ENCODE results near the gene IVNS1ABP. TPM values are rescaled to one million over a fixed set of nuclear protein-coding genes. Genes with fewer than 3 reads are reported as not detected.

IVNS1ABP gene
- total RNA-seq, 2 donors from 2014 or later, result 44.4 to 58.8 TPM

DNA sequence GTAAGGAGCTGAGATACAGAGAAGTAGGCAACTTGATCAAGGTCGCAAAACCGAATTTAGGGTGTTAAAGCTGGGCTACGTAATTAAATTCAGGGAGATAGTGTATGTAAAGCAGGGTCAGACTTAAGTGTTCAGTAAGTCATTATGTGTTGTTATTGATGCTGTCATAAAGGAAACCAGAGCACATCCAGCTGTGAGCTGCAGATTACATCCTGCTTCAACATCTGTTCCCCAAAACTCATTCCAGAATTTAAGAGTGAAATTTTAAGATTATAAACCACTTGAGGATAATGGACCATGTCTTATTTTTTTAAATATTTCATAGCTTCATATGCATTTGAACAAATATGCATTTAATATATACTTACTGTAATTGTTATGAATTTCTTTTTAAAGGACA lies 49.7 kb downstream of the IVNS1ABP start:
- TF ChIP-seq POLR2A (IDR thresholded peaks at IDR 0.05), result no peak
- Histone ChIP-seq H3K4me1 (replicated peaks) (no peaks in the 10 kb centered on the region), H3K4me3 (no peak overlapping the region), H3K27me3 (replicated peaks; ENCODE audit: insufficient read depth) (no peaks in the 10 kb centered on the region), H3K36me3 (no peaks in the 10 kb centered on the region), H3K9me3 (no peaks in the 10 kb centered on the region), H3K27ac (no peak overlapping the region)
- 77% methylated on average over 3 of the region's 3 CpGs for WGBS
- intact Hi-C loops (cut with DNase I), result no loop called here
- no peak for DNase-seq (ENCODE audit: low spot score)

DNA sequence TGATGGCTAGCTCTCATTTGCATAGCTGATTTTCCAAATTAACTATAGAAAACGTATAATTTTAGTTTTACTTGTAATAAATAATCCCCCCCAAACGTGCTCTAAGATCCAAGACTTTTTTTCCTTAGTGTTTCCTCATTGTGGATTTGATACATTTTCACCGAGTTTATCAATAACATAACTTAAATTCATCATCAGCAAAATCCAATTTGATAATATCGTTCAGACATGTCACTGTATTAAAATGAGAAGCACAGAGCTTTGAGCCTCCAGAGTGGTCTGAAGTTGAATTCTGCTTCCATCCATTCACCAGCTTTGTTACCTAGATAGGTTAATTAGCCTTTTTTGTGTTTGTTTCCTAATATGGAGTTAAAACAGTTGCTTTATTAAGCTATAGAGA lies 51.7 kb downstream of the IVNS1ABP start:
- no peaks in the 10 kb centered on the region for H3K4me1 ChIP-seq (replicated peaks)
- H3K27ac ChIP-seq, result no peak overlapping the region
- intact Hi-C loops (cut with DNase I), result no loop called here
- 92% methylated on average over 4 of the region's 4 CpGs for WGBS
- TF ChIP-seq POLR2AphosphoS5 (IDR thresholded peaks at IDR 0.05), result no peak
- TF ChIP-seq, protein P1, sequence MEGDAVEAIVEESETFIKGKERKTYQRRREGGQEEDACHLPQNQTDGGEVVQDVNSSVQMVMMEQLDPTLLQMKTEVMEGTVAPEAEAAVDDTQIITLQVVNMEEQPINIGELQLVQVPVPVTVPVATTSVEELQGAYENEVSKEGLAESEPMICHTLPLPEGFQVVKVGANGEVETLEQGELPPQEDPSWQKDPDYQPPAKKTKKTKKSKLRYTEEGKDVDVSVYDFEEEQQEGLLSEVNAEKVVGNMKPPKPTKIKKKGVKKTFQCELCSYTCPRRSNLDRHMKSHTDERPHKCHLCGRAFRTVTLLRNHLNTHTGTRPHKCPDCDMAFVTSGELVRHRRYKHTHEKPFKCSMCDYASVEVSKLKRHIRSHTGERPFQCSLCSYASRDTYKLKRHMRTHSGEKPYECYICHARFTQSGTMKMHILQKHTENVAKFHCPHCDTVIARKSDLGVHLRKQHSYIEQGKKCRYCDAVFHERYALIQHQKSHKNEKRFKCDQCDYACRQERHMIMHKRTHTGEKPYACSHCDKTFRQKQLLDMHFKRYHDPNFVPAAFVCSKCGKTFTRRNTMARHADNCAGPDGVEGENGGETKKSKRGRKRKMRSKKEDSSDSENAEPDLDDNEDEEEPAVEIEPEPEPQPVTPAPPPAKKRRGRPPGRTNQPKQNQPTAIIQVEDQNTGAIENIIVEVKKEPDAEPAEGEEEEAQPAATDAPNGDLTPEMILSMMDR (IDR thresholded peaks at IDR 0.05), result no peak
- no peak for TF ChIP-seq POLR2A (IDR thresholded peaks at IDR 0.05)
- no peak for DNase-seq (ENCODE audit: low spot score)
- H3K9me3 ChIP-seq, result no peaks in the 10 kb centered on the region
- H3K27me3 ChIP-seq (replicated peaks; ENCODE audit: insufficient read depth), result no peaks in the 10 kb centered on the region
- no peak overlapping the region for H3K4me3 ChIP-seq
- no peaks in the 10 kb centered on the region for H3K36me3 ChIP-seq

DNA sequence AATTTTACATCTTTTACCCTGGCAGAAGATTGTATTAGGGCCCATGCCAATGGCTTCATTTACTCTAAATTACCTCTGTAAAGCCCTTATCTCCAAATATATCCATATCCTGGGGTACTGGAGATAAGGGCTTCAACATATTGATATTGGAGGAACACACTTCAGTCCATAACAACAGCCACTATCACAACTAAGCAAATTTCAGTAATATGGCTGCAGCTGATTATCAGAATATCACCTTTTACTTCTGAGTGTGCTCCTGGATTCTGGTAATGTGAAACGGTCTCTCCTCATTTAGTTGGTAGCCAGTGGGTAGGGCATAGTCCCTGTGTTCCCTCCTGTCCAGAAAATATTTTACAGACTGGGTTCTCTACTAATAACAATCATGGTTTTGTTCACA lies 53.3 kb downstream of the IVNS1ABP start:
- Histone ChIP-seq H3K4me3 (no peak overlapping the region), H3K4me1 (replicated peaks) (no peaks in the 10 kb centered on the region), H3K27ac (no peak overlapping the region), H3K36me3 (no peaks in the 10 kb centered on the region), H3K9me3 (no peaks in the 10 kb centered on the region), H3K27me3 (replicated peaks; ENCODE audit: insufficient read depth) (no peaks in the 10 kb centered on the region)
- no peak for TF ChIP-seq POLR2AphosphoS5 (IDR thresholded peaks at IDR 0.05)
- TF ChIP-seq POLR2A (IDR thresholded peaks at IDR 0.05), result no peak
- TF ChIP-seq, protein P1 (IDR thresholded peaks at IDR 0.05), result no peak
- intact Hi-C loops (cut with DNase I), result no loop called here
- no peak for DNase-seq (ENCODE audit: low spot score)
- 86% methylated on average over 1 of the region's 1 CpG for WGBS

DNA sequence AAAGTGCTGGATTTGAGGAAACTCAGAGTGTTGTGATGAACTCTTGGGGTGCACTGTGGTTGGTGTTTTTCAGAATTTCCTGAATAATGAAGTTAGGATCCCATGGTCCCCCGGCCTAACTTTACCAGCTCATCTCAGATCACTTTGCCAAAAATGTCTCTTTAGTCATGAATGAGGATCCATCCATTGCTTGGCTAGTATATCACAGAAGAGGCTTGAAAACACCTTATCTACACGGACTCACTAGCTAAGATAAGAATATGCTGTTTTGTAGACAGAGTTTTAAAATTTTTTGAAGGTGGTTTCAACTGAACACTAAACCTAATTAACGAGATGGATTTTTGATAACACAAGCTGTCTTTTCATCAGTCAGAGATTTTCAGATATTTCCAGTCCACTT lies 53.8 kb downstream of the IVNS1ABP start:
- intact Hi-C loops (cut with DNase I), result no loop called here
- no peak overlapping the region for H3K4me3 ChIP-seq
- DNase-seq (ENCODE audit: low spot score), result no peak
- no peaks in the 10 kb centered on the region for H3K27me3 ChIP-seq (replicated peaks; ENCODE audit: insufficient read depth)
- no peaks in the 10 kb centered on the region for H3K36me3 ChIP-seq
- WGBS, result 98% methylated on average over 3 of the region's 3 CpGs
- H3K4me1 ChIP-seq (replicated peaks), result no peaks in the 10 kb centered on the region
- TF ChIP-seq, protein P1 (IDR thresholded peaks at IDR 0.05), result no peak
- no peak for TF ChIP-seq POLR2AphosphoS5 (IDR thresholded peaks at IDR 0.05)
- no peak for TF ChIP-seq POLR2A (IDR thresholded peaks at IDR 0.05)
- H3K9me3 ChIP-seq, result no peaks in the 10 kb centered on the region
- no peak overlapping the region for H3K27ac ChIP-seq

DNA sequence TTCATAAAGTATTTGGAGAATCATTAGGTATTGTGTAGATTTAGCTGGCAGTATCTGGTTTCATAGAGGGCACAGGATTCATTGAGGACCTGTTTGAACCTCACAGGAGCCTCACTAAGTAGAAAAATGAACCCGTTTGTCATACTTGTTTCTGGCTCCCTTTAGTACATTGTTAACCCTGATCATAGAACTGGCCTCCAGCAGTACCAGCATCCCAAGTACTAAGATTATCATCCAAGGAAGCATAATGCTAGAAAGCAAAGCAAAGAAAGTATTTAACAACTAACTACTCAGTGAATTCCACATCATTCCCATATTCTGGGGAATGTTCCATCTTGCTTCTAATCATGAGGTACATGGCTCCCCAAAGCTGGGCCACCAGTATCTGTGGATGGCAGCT lies 54.9 kb downstream of the IVNS1ABP start:
- TF ChIP-seq POLR2A (IDR thresholded peaks at IDR 0.05), result no peak
- TF ChIP-seq POLR2AphosphoS5 (IDR thresholded peaks at IDR 0.05), result no peak
- TF ChIP-seq, protein P1 (IDR thresholded peaks at IDR 0.05), result no peak
- DNase-seq (ENCODE audit: low spot score), result no peak
- no peak overlapping the region for H3K27ac ChIP-seq
- no peaks in the 10 kb centered on the region for H3K4me1 ChIP-seq (replicated peaks)
- H3K9me3 ChIP-seq, result no peaks in the 10 kb centered on the region
- H3K27me3 ChIP-seq (replicated peaks; ENCODE audit: insufficient read depth), result no peaks in the 10 kb centered on the region
- no peaks in the 10 kb centered on the region for H3K36me3 ChIP-seq
- H3K4me3 ChIP-seq, result no peak overlapping the region
- 100% methylated on average over 1 of the region's 1 CpG for WGBS
- intact Hi-C loops (cut with DNase I), result no loop called here

Measured in prostate gland (tissue), 2 donors.